ENCODE measurements around the gene SLC16A11. TPM values are rescaled to one million over a fixed set of nuclear protein-coding genes. Genes with fewer than 3 reads are reported as not detected.

Gene SLC16A11
- total and polyA plus RNA-seq, 10 of the 15 experiments (the other 5 are each of a cell fraction or from before 2014, with no cell fraction given) = 0.11 to 2.7 (median 0.84) TPM

- TF ChIP-seq, protein P1, sequence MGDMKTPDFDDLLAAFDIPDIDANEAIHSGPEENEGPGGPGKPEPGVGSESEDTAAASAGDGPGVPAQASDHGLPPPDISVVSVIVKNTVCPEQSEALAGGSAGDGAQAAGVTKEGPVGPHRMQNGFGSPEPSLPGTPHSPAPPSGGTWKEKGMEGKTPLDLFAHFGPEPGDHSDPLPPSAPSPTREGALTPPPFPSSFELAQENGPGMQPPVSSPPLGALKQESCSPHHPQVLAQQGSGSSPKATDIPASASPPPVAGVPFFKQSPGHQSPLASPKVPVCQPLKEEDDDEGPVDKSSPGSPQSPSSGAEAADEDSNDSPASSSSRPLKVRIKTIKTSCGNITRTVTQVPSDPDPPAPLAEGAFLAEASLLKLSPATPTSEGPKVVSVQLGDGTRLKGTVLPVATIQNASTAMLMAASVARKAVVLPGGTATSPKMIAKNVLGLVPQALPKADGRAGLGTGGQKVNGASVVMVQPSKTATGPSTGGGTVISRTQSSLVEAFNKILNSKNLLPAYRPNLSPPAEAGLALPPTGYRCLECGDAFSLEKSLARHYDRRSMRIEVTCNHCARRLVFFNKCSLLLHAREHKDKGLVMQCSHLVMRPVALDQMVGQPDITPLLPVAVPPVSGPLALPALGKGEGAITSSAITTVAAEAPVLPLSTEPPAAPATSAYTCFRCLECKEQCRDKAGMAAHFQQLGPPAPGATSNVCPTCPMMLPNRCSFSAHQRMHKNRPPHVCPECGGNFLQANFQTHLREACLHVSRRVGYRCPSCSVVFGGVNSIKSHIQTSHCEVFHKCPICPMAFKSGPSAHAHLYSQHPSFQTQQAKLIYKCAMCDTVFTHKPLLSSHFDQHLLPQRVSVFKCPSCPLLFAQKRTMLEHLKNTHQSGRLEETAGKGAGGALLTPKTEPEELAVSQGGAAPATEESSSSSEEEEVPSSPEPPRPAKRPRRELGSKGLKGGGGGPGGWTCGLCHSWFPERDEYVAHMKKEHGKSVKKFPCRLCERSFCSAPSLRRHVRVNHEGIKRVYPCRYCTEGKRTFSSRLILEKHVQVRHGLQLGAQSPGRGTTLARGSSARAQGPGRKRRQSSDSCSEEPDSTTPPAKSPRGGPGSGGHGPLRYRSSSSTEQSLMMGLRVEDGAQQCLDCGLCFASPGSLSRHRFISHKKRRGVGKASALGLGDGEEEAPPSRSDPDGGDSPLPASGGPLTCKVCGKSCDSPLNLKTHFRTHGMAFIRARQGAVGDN (IDR thresholded peaks at IDR 0.05) = peak; percentile 70
- TF ChIP-seq TARDBP (IDR thresholded peaks at IDR 0.05; ENCODE audit: borderline replicate concordance) (0 out of 2 replicates have a peak, but pooled peaks have one; percentile 52), SUZ12 (IDR thresholded peaks at IDR 0.05; ENCODE audit: unreplicated experiment) (no peak), SIN3A (IDR thresholded peaks at IDR 0.05; ENCODE audit: low read depth, low read length) (no peak; the same call in 1 of the 2 replicates), IRF4 (IDR thresholded peaks at IDR 0.05; ENCODE audit: low read depth, low read length) (no peak), MYB (IDR thresholded peaks at IDR 0.05; ENCODE audit: borderline replicate concordance, low read depth, low read length) (no peak), KAT2A (conservative IDR thresholded peaks at IDR 0.05; ENCODE audit: control insufficient read depth, low read depth, low read length) (no peak), SRF (IDR thresholded peaks at IDR 0.05; ENCODE audit: low read depth in 2 of 2, low read length in 2 of 2) (no peak), GATAD2B (conservative IDR thresholded peaks at IDR 0.05; ENCODE audit: low read depth) (peak; percentile 23; the same call in 1 of the 2 replicates), ZBTB40 (IDR thresholded peaks at IDR 0.05; ENCODE audit: borderline replicate concordance) (no peak), SUPT20H (IDR thresholded peaks at IDR 0.05; ENCODE audit: borderline replicate concordance, control insufficient read depth, low read depth, low read length) (no peak), ZSCAN29 (IDR thresholded peaks at IDR 0.05) (no peak), EED (IDR thresholded peaks at IDR 0.05; ENCODE audit: low read depth) (no peak), BHLHE40 (IDR thresholded peaks at IDR 0.05; ENCODE audit: borderline replicate concordance in 1 of 2, low read depth in 2 of 2, low read length in 1 of 2) (peak; percentile 71 to 83), CHD1 (IDR thresholded peaks at IDR 0.05; ENCODE audit: low read depth, low read length) (no peak), IRF3 (IDR thresholded peaks at IDR 0.05) (no peak), IKZF1 (conservative IDR thresholded peaks at IDR 0.05) (peak; percentile 71), GABPA (IDR thresholded peaks at IDR 0.05; ENCODE audit: low read depth) (no peak)
These were observed 8.1 kb downstream of the SLC16A11 start, which contains the start of gene SLC16A13 (continued) for GRCh38 chr17:7035591-7036368.

Data from GM12878 (cell line).